HG02981 (cell line): Measurements from ENCODE around the gene AIG1.
"Not testable (repeated sequence)": the region's sequence is repeated elsewhere in the genome, so short reads cannot be mapped to it uniquely, and the experiment has no call there.

Experiments
- ATAC-seq: cut with Tn5 transposase; IDR thresholded peaks from one replicate; pipeline ENCODE4 v1.9.1; 2021; ENCODE audit warnings: mild to moderate bottlenecking, moderate library complexity; ENCODE audit not compliant: unreplicated experiment

Gene AIG1

GRCh38 chr6:143125864-143126573 lies 65.3 kb downstream of the AIG1 start:
- ATAC-seq: no peak

DNA sequence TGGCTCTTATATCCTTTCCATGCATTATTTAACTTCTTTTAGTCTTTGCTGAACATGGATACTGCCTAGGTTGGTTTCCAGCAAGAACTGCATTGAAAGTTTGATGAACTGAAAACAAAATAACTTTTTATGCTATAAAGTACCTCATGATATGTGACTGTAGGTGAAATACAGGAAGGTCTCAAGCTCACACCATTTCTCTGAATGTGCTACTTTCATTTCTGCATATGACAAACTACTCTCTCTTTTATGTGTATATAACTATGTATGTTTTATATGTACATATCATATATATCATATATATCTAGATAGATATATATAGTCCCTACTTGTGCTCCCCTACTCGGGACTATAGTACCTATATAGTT lies 65.9 kb downstream of the AIG1 start:
- ATAC-seq: no peak

- ATAC-seq: no peak
Observed at GRCh38 chr6:143127941-143128680, 67.4 kb downstream of the AIG1 start.

DNA sequence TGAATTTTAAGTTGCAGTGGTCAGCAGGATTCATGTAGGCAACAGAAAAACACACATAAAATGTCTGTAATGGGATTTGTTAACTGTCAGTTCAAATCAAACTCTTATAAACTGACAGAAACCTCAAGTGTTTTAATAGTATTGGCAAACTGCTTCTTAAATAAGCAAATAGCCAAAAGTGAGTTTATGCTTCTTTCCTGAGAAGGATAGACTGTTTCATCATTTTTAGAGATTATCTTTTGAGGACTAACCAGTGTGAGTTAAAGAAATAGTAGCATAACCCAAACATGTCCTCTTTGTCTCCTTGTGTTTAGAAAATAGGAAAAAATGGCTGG lies 68.0 kb downstream of the AIG1 start:
- ATAC-seq: no peak

DNA sequence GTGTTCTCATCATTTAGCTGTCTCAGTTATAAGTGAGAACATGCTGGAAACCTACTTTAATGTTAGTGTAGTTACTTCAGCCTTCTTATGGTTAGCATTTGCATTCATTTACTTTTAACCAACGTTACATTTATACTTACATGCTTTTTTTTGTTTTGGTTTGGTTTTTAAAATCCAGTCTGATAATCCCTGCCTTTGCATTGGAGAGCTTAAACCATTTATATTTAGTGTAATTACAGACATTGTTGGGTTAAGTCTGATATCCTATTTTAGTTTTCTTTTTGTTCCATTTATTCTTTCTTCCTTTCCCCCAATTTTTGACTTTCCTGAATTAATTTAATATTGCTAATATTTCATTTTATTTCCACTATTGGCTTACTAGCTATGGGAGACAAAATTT lies 70.2 kb downstream of the AIG1 start:
- no peak for ATAC-seq

GRCh38 chr6:143135325-143135724 lies 74.6 kb downstream of the AIG1 start:
- no peak for ATAC-seq

DNA sequence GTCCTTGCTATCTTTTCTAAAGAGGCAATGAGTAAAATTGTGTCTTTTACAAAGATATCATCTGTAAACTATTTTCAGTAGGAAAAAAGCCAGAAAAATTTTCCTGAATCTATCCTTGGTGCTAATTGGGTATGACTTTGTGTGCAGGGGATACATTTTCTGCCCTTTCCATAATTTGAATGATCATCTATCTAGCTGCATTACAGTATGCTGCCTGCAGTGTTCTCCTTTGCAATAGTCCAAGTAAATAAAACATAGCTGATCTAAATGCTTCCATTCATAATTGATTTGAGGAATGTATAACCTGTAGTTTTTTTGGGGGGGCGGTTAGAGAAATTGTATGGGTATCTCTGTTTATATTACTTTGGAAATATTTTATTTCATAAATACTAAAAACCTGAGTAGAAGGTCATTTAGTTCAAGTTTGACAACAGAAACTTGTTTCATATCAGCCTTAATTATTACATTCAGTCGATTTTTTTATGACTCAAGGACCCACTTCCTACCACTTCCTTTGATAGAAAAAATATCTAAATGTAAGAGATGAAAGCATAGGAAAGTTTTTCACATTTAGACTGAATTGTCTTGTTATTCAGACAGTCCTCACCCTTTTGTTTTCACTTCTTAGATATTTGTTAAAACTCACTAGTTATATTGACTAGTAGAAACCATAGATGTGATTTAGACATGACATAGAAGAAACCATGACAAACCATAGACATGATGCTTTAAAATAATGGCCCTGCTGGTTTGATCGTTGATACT lies 75.3 kb downstream of the AIG1 start:
- ATAC-seq: no peak

DNA sequence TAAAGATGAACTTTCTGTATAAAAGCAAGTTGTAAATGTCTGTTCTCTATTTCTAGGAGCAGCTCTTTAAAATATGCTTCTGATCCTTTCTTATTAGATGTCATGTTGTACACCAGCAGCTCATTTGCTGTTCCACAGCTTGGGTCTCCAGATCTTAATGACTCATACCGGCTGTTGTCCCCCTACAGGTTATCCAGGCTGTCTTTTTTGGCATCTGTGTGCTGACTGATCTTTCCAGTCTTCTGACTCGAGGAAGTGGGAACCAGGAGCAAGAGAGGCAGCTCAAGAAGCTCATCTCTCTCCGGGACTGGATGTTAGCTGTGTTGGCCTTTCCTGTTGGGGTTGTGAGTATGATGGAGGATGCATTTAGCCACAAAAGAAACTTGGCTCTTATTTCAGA lies 76.0 kb downstream of the AIG1 start:
- no peak for ATAC-seq

DNA sequence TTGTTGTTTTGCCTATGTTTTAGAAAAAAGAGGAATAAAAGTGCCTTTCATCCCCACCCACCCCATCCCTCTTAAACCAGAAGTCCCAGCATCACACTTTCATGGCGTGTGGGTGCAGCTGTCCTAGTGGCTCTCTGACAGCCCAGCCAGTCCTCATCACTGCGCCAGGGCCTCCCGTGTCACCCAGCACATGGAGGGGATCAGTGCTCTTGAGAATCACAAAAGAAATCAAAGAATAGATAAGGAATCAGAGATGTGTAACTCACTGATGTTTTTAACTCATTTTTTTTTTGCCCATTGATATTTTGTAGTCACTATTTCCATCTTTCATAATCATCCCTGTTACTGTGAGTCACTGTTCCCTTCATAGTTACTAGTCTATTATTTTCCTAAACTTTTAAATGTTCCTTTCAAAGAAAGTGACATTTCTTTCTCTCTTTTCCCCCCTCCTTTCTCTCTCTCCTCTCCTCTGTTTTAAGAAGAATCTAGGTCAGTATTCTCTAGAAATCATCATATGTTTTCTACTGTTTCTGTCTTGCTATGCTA lies 78.6 kb downstream of the AIG1 start:
- ATAC-seq: no peak

DNA sequence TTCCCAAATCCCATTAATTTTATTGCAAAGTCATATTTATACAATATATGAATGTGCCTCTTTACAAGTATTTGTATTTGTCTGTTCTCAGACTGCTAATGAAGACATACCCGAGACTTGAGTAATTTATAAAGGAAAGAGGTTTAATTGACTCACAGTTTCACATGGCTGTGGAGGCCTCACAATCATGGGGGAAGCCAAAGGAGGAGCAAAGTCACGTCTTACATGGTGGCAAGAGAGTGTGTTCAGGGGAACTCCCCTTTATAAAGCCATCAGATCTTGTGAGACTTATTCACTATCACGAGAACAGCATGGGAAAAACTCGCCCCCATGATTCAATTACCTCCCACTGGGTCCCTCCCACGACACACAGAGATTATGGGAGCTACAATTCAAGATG lies 79.2 kb downstream of the AIG1 start:
- ATAC-seq: not testable (repeated sequence)

DNA sequence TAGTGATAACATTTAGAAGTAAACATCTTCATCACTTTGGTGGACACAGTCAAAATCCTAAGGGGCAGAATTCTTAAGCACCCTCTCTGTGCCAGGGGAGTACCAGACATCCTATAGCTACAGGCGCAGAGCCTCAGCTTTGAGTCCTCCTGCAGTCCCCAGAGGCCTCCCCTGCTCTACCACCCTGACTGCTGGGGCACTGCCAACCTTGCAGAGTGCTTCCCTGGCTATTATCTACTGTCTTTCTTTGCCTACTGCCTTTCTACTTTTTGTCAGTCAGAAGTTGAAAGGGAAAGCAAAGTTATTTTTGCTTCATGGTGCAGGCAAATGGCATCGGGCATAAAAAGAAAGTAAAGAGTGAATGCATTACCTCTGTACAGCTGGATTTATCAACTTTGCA lies 80.1 kb downstream of the AIG1 start:
- no peak for ATAC-seq

DNA sequence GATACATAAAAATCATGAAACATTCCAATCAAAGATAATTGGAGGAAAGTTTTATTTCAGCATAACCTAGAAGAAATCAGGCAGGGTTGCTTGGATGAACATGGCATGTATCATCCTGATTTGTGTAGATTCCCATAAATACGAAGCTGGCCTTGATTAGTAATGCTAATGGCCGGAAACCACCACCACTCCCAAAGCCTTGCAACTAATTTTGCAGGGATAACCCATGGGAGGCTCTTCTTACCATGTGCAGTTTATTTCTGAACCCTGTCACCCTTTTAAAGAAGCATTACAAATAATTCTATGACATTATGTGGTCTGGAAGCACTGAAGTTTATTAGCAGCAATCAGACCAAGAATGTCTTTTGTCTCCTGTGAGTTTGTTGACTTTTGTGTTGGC lies 80.8 kb downstream of the AIG1 start:
- no peak for ATAC-seq

GRCh38 chr6:143146186-143146851 lies 85.6 kb downstream of the AIG1 start:
- no peak for ATAC-seq

DNA sequence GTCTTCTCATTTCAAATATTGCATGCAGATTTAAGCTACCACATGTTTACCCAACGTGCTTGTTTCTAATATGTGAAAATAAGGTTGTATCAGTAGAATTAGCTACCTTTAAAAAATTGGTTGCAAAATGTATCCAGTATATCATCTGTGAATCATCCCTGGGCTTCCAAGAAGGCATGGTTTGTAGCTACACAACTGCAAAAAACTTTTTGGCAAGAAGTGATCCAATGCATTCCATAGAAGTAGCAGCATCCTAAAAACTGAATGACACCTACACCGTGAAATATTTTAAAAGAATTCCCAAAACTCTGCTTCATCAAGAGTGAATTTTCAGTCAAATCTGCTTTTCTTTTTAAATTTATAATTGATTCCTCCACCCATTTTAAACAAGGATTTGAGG lies 89.1 kb downstream of the AIG1 start:
- ATAC-seq: no peak

DNA sequence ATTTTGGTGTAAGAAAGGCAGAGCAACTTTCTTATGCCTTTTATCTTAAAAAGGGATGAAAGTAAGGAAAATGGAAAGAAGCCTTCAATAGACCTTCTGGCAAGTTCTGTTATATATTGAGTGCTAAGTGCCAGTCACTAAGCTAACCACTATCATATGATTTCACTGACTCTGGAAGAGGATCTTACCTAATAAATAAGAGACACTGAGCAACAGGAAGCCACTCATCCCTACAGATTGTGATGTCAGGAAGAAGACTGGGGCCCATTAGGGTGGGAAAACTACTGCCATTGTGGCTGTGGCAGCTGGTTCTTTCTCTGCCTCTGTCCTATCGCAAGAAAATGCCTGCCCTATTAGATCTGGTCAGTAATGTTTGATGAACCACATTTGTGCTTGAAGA lies 89.6 kb downstream of the AIG1 start:
- ATAC-seq: no peak

- ATAC-seq: no peak
Observed at GRCh38 chr6:143151381-143151780, 90.7 kb downstream of the AIG1 start.

DNA sequence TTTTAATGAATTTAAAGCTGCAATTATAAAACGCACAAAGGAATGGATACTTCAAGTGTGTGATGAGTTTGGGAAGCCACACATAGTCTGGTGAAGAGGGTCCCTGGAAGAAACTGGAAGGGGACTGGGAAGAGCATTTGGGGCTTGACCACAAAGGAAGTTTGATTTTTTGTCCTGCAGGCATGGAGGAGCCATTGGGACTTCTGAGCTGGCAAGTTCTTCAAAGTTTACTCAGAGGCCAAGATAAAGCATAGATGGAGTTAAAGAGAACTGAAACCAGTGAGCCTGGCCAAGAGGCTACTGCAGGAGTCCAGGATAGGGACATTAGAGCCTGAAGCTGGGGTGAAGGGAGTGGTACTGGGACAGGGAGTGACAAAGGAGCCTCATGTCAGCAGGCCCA lies 95.0 kb downstream of the AIG1 start:
- no peak for ATAC-seq

DNA sequence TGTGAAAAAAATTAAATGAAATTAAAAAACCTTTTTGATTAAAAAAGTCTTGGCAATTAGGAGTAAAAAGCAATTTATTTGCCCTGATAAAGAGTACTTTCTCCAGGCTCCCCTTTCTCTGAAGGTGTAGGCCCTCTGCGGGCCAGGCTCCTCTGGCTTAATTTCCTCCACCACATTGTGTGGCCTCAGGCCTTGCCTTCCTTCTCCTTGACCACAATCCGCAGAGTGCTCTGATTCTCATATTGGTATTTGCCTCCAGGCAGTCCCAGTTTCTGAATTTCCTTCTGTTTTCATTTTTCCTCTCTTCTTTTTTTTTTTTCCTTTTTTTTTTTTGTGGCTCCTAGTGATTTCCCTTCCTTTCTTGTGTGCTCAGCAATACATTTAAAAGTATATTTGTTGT lies 96.4 kb downstream of the AIG1 start:
- no peak for ATAC-seq

DNA sequence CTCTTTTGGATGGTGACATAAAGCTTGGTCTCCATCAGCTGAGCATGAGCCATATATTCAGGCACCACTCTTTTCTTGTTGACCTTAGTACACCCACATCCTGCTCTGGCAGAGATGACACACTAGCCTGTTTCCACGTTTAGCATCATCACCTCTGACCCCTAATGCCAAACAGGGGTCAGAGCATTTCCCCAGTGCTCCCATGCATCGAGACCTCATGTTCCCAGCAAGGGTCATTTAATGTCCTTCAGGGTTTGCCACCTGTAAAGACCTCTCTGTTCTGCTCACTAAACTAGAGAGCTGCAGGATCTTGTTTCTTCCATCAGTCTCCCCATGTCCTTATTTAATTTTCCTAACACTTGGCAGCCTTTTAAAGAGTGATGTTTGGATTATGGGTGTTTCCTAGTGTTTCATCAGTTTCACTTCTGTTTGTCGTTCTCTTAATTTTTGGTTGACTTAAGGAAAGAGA lies 97.5 kb downstream of the AIG1 start:
- no peak for ATAC-seq

DNA sequence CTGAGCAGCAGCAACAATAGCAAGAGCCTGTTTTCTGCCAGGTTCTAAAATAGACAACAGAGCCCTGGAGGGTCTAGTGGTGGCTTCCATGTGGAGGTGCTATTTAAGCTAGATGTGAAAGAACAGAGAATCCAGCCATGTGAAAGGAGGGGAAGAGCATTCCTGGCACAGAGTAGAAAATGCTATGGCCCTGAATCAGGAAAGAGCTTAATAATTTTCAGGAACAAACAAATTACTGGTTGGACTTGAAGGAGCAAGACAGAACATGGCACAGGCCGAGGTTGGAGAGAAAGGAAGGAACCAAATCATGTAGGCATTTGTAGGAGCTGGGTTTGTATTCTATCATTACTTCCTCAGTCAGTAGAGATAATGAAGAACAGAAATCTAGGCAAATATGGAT lies 98.3 kb downstream of the AIG1 start:
- ATAC-seq: no peak

GRCh38 chr6:143160015-143160414 lies 99.3 kb downstream of the AIG1 start:
- no peak for ATAC-seq
